ENCODE data around the gene PEX26. TPM values are rescaled to one million over a fixed set of nuclear protein-coding genes. Genes with fewer than 3 reads are reported as not detected.

The PEX26 gene
- total and polyA plus RNA-seq, 2 experiments from 2014 or later: 4.0 to 48.9 TPM

DNA sequence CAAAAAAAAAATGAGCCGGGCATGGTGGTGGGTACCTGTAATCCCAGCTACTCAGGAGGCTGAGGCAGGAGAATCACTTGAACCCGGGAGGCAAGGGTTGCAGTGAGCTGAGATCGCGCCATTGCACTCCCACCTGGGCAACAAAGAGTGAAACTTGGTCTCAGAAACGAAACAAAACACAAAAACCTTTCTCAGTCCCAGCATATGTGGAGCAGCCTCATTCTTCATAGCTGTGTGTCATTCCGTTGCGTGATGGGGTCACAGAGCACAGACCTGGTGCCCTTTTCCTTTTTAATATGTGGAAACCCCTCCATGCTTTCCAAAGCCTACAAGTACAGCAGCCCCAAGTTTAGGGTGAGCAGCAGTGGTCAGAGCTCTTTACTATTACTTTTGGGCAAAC is 13.7 kb downstream of the PEX26 start:
- ATAC-seq: no peak
- no peak overlapping the region for H3K4me2 ChIP-seq
- Mint-ChIP-seq H3K9me3 (no peaks in the 10 kb centered on the region; the same call in 1 of the 3 replicates), H3K4me1 (peaks cover 2% of the 10 kb centered on the region; the same call in 2 of the 3 replicates), H3K36me3 (ENCODE audit: low read depth) (peaks cover 69% of the 10 kb centered on the region), H3K27ac (no peak overlapping the region), H3K27me3 (ENCODE audit: insufficient read depth, low read depth, poor library complexity) (peaks cover 8% of the 10 kb centered on the region), H3K4me3 (no peak overlapping the region)
- peaks cover 12% of the 10 kb centered on the region for H3K36me3 ChIP-seq (ENCODE audit: insufficient read depth)
- peaks cover 6% of the 10 kb centered on the region; the same call in 1 of the 2 replicates for H4K20me1 ChIP-seq (replicated peaks; ENCODE audit: insufficient read depth)
- H3K4me3 ChIP-seq: no peak overlapping the region
- TF ChIP-seq STAT1 (IDR thresholded peaks at IDR 0.05; ENCODE audit: unreplicated experiment) (no peak), ZNF114 (CRISPR knock-in tag; IDR thresholded peaks at IDR 0.05) (no peak), NANOG (IDR thresholded peaks at IDR 0.05; ENCODE audit: borderline replicate concordance) (no peak)
- H3K79me2 ChIP-seq (replicated peaks; ENCODE audit: insufficient read depth): no peaks in the 10 kb centered on the region
- H2AFZ ChIP-seq: no peak overlapping the region
- no peaks in the 10 kb centered on the region for H3K4me1 ChIP-seq (ENCODE audit: insufficient read depth)
- no peak overlapping the region for H3K27ac ChIP-seq (ENCODE audit: low read depth)
- H3K27me3 ChIP-seq (ENCODE audit: insufficient read depth): no peaks in the 10 kb centered on the region
- no peaks in the 10 kb centered on the region for H3K9me2 ChIP-seq (ENCODE audit: insufficient read depth)
- DNase-seq (ENCODE audit: low spot score): no peak
- H3F3A ChIP-seq (replicated peaks; ENCODE audit: low read depth): no peaks in the 10 kb centered on the region

DNA sequence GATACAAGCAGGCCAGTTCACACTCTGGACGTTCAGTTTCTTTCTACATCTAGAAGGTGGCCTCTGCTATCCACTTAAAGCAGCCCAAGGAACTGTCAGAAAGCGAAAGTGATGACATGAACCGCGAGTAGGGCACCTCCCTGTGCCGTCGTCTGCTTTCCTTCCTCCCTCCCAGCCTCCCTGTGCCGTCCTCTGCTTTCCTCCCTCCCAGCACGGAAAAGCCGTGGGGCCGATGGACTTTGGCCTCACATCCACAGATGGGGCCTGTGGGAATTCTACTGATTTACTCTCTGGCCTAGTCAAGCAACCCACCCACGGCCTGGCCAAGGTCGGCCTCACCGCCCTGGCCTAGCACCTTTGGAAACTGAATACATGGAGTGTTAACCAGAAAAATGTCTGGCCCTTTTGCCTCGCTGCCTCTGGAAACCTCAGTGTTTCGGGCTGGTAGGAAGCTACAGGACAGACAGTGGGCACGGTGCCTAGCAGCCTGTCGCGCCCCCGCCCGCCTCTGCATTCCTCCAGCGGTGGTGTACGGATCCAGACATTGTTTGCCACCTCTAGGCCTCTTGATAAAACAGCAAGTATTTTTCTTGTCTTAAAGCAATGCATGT is 14.2 kb downstream of the PEX26 start:
- ATAC-seq: no peak
- H2AFZ ChIP-seq: no peak overlapping the region
- TF ChIP-seq, protein P1, sequence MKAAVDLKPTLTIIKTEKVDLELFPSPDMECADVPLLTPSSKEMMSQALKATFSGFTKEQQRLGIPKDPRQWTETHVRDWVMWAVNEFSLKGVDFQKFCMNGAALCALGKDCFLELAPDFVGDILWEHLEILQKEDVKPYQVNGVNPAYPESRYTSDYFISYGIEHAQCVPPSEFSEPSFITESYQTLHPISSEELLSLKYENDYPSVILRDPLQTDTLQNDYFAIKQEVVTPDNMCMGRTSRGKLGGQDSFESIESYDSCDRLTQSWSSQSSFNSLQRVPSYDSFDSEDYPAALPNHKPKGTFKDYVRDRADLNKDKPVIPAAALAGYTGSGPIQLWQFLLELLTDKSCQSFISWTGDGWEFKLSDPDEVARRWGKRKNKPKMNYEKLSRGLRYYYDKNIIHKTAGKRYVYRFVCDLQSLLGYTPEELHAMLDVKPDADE (IDR thresholded peaks at IDR 0.05): no peak
- TF ChIP-seq EZH2 (IDR thresholded peaks at IDR 0.05; ENCODE audit: low read depth, unreplicated experiment): no peak
- TF ChIP-seq, protein P2, sequence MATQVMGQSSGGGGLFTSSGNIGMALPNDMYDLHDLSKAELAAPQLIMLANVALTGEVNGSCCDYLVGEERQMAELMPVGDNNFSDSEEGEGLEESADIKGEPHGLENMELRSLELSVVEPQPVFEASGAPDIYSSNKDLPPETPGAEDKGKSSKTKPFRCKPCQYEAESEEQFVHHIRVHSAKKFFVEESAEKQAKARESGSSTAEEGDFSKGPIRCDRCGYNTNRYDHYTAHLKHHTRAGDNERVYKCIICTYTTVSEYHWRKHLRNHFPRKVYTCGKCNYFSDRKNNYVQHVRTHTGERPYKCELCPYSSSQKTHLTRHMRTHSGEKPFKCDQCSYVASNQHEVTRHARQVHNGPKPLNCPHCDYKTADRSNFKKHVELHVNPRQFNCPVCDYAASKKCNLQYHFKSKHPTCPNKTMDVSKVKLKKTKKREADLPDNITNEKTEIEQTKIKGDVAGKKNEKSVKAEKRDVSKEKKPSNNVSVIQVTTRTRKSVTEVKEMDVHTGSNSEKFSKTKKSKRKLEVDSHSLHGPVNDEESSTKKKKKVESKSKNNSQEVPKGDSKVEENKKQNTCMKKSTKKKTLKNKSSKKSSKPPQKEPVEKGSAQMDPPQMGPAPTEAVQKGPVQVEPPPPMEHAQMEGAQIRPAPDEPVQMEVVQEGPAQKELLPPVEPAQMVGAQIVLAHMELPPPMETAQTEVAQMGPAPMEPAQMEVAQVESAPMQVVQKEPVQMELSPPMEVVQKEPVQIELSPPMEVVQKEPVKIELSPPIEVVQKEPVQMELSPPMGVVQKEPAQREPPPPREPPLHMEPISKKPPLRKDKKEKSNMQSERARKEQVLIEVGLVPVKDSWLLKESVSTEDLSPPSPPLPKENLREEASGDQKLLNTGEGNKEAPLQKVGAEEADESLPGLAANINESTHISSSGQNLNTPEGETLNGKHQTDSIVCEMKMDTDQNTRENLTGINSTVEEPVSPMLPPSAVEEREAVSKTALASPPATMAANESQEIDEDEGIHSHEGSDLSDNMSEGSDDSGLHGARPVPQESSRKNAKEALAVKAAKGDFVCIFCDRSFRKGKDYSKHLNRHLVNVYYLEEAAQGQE (IDR thresholded peaks at IDR 0.05; ENCODE audit: unreplicated experiment): no peak
- TF ChIP-seq, protein P3, sequence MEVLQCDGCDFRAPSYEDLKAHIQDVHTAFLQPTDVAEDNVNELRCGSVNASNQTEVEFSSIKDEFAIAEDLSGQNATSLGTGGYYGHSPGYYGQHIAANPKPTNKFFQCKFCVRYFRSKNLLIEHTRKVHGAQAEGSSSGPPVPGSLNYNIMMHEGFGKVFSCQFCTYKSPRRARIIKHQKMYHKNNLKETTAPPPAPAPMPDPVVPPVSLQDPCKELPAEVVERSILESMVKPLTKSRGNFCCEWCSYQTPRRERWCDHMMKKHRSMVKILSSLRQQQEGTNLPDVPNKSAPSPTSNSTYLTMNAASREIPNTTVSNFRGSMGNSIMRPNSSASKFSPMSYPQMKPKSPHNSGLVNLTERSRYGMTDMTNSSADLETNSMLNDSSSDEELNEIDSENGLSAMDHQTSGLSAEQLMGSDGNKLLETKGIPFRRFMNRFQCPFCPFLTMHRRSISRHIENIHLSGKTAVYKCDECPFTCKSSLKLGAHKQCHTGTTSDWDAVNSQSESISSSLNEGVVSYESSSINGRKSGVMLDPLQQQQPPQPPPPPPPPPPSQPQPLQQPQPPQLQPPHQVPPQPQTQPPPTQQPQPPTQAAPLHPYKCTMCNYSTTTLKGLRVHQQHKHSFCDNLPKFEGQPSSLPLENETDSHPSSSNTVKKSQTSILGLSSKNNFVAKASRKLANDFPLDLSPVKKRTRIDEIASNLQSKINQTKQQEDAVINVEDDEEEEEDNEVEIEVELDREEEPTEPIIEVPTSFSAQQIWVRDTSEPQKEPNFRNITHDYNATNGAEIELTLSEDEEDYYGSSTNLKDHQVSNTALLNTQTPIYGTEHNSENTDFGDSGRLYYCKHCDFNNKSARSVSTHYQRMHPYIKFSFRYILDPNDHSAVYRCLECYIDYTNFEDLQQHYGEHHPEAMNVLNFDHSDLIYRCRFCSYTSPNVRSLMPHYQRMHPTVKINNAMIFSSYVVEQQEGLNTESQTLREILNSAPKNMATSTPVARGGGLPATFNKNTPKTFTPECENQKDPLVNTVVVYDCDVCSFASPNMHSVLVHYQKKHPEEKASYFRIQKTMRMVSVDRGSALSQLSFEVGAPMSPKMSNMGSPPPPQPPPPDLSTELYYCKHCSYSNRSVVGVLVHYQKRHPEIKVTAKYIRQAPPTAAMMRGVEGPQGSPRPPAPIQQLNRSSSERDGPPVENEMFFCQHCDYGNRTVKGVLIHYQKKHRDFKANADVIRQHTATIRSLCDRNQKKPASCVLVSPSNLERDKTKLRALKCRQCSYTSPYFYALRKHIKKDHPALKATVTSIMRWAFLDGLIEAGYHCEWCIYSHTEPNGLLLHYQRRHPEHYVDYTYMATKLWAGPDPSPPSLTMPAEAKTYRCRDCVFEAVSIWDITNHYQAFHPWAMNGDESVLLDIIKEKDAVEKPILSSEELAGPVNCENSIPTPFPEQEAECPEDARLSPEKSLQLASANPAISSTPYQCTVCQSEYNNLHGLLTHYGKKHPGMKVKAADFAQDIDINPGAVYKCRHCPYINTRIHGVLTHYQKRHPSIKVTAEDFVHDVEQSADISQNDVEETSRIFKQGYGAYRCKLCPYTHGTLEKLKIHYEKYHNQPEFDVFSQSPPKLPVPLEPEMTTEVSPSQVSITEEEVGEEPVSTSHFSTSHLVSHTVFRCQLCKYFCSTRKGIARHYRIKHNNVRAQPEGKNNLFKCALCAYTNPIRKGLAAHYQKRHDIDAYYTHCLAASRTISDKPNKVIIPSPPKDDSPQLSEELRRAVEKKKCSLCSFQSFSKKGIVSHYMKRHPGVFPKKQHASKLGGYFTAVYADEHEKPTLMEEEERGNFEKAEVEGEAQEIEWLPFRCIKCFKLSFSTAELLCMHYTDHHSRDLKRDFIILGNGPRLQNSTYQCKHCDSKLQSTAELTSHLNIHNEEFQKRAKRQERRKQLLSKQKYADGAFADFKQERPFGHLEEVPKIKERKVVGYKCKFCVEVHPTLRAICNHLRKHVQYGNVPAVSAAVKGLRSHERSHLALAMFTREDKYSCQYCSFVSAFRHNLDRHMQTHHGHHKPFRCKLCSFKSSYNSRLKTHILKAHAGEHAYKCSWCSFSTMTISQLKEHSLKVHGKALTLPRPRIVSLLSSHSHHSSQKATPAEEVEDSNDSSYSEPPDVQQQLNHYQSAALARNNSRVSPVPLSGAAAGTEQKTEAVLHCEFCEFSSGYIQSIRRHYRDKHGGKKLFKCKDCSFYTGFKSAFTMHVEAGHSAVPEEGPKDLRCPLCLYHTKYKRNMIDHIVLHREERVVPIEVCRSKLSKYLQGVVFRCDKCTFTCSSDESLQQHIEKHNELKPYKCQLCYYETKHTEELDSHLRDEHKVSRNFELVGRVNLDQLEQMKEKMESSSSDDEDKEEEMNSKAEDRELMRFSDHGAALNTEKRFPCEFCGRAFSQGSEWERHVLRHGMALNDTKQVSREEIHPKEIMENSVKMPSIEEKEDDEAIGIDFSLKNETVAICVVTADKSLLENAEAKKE (CRISPR knock-in tag; IDR thresholded peaks at IDR 0.05): no peak
- no peak for TF ChIP-seq ZNF331 (CRISPR knock-in tag; IDR thresholded peaks at IDR 0.05; ENCODE audit: low read depth)
- TF ChIP-seq CREB1 (CRISPR knock-in tag; IDR thresholded peaks at IDR 0.05; ENCODE audit: low read depth): no peak
- TF ChIP-seq POLR2AphosphoS5 (IDR thresholded peaks at IDR 0.05; ENCODE audit: low read depth): no peak
- TF ChIP-seq JUNB (IDR thresholded peaks at IDR 0.05; ENCODE audit: unreplicated experiment): no peak

More for the DNA sequence above, 14.2 kb downstream of the PEX26 start:
- H3K9me2 ChIP-seq (ENCODE audit: insufficient read depth): no peaks in the 10 kb centered on the region
- Mint-ChIP-seq H3K27ac (no peak overlapping the region), H3K4me3 (no peak overlapping the region), H3K9me3 (peaks cover 3% of the 10 kb centered on the region; the same call in 2 of the 3 replicates), H3K36me3 (ENCODE audit: low read depth) (peaks cover 72% of the 10 kb centered on the region), H3K27me3 (ENCODE audit: insufficient read depth, low read depth, poor library complexity) (peaks cover 8% of the 10 kb centered on the region), H3K4me1 (peaks cover 2% of the 10 kb centered on the region; the same call in 2 of the 3 replicates)
- H3F3A ChIP-seq (replicated peaks; ENCODE audit: low read depth): no peaks in the 10 kb centered on the region
- H3K4me1 ChIP-seq (ENCODE audit: insufficient read depth): no peaks in the 10 kb centered on the region
- H3K4me3 ChIP-seq: no peak overlapping the region
- no peak overlapping the region for H3K4me2 ChIP-seq
- no peaks in the 10 kb centered on the region for H3K27me3 ChIP-seq (ENCODE audit: insufficient read depth)
- H4K20me1 ChIP-seq (replicated peaks; ENCODE audit: insufficient read depth): peaks cover 6% of the 10 kb centered on the region; the same call in 1 of the 2 replicates
- H3K36me3 ChIP-seq (ENCODE audit: insufficient read depth): peaks cover 12% of the 10 kb centered on the region
- no peaks in the 10 kb centered on the region for H3K79me2 ChIP-seq (replicated peaks; ENCODE audit: insufficient read depth)
- H3K27ac ChIP-seq (ENCODE audit: low read depth): no peak overlapping the region
- DNase-seq (ENCODE audit: low spot score): no peak

All from GM23338 (cell line).